T-helper 1 cell treated with Interleukin-12 subunit alpha and Interleukin-12 subunit beta and Interleukin-4 antibody, amounts not matched to agents 30 ng/mL and 1 ng/mL, for 36 hours (primary cell): ENCODE measurements around the gene APOBEC3H. TPM values are rescaled to one million over a fixed set of nuclear protein-coding genes. Genes with fewer than 3 reads are reported as not detected.

ENCODE experiments used
- intact Hi-C: fragments of 100-400 bp; cut with micrococcal nuclease; formaldehyde crosslinking; loops from one replicate; pipeline ENCODE4 v1.15.1; 2024
- total RNA-seq: library from RNA; stranded (reverse); gene quantifications from 2 replicates; pipeline ENCODE4 v1.2.3, GENCODE V29; 2022

Gene APOBEC3H
- total RNA-seq, 1 donor from 2014 or later = 25.7 TPM

DNA sequence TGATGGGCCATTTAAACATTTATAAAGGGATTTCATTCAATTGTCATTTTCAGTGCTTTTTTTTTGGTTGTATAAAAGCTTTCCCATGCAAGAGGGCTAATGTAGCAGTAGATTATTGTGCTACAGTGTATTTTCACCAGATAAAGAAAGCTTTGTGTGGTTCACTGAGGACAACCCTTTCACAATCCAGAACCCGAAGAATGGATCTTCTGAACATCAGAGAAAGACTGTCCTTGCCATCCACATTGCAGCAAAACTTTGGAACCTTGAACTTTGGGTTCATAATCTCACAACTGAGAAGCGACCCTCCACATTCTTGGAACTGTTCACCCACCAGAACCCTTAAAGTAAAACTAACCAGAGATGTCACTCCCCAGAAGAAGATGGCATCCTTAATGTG is 9.3 kb downstream of the APOBEC3H start:
- intact Hi-C loops = no loop called here

DNA sequence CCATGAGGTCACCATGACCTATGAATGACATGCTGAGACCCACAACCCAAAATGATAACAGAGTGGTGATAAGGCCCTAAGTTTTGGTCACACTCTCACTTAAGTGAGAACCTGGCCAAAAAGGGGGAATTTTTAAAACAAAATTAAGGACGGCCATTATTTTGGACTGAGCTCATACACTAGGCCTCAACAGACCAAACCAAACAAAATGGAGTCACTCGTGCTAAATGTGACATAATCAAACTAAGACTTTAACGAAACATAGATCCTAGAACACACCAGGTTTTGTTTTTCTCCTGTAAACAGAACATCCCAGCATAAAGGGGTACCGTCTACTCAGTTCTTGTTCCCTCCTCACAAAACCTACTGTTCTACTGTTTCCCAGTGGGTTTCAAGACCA is 11.4 kb downstream of the APOBEC3H start:
- intact Hi-C loops = no loop called here

- intact Hi-C loops = no loop called here
These were observed 12.3 kb downstream of the APOBEC3H start for GRCh38 chr22:39109361-39109760.

GRCh38 chr22:39110631-39111561 is 13.9 kb downstream of the APOBEC3H start:
- intact Hi-C loops = no loop called here

- intact Hi-C loops = no loop called here
These were observed 17.1 kb downstream of the APOBEC3H start for GRCh38 chr22:39114112-39114511.

- intact Hi-C loops = no loop called here
These were observed 18.5 kb downstream of the APOBEC3H start for GRCh38 chr22:39115570-39115969.

DNA sequence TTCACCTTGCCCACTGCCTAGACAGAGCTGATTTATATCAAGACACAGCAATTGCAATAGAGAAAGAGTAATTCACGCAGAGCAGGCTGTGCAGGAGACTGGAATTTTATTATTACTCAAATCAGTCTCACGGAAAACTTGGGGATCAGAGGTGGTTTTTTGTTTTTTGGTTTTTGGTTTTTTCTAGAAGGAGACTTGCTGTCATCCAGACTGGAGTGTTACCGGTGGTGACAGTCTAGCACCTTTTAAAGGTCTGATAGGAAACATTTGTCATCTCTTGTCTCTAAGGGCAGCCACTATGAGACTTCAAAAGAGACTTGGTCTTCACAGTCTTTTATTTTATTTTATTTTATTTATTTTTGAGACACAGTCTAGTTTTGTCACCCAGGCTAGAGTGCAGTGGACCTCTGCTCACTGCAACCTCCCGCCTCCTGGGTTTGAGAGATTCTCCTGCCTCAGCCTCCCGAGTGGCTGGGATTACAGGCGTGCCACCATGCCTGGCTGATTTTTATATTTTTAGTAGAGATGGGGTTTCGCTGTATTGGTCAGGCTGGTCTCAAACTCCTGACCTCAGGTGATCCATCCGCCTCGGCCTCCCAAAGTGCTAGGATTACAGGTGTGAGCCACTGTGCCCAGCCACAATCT is 19.1 kb downstream of the APOBEC3H start:
- intact Hi-C loops = loop anchor here (2.0 kb wide), 1 partner anchor 17 kb away; no protein-coding TSS in a partner anchor

DNA sequence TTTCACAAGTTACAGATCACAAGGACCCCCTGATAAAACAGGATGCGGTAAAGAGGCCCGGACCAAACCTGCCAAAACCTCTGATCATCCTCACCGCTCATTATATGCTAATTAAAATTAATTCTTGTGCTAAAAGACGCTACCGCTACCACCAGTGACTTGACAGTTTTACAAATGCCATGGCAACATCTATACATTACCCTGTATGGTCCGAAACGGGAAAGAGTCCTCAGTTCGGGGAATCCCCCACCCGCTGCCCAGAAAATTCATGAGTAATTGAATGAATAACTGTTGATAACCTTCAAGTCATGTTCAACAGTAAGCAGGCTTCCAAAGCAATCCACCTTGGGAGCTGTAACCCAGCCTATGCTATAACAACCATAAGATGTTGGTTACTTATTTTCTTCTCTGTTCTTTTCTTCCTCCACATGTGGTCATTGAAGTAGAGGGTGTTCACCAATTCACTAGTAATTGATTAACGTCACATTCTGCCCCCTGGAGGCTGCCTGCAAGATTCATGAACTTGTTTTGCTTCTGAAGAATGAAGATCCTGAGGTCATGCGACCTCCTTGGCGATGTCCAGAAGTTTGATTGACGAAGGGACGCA is 20.6 kb downstream of the APOBEC3H start:
- intact Hi-C loops = loop anchor here (1.0 to 2.0 kb wide), 7 partner anchors 19 to 247 kb away; partner anchors contain the start of gene APOBEC3G

- intact Hi-C loops = no loop called here
These were observed 23.9 kb downstream of the APOBEC3H start for GRCh38 chr22:39120983-39121382.

DNA sequence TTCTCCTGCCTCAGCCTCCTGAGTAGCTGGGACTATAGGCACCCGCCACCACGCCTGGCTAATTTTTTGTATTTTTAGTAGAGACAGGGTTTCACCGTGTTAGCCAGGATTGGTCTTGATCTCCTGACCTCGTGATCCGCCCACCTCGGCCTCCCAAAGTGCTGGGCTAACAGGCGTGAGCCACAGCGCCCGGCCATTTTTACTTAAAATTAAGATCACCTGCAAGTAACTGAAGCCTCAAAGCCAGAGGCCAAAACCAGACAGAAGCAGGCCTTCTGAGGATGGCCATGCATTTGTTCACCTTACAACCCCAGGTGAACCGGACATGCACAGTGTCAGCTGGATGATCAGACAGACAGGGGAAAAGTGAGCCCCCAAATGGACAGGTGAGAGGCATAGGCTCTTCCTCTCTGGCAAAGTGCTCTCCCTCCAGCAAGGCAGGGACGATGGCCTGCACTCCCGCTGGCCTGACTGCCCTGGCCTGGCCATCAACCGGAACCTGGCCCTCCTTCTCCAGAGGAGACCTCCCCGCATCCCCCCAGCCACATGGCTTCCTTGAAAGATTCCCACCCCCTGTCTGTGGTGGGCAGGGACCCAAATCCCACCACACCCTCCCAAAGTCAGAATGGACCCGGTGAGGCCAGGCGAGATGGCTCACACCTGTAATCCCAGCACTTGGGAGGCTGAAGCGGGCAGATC is 25.9 kb downstream of the APOBEC3H start:
- intact Hi-C loops = loop anchor here (1.0 kb wide), 3 partner anchors 21 to 116 kb away; partner anchors contain the start of gene APOBEC3C

- intact Hi-C loops = no loop called here
These were observed 26.9 kb downstream of the APOBEC3H start for GRCh38 chr22:39123751-39124581.

DNA sequence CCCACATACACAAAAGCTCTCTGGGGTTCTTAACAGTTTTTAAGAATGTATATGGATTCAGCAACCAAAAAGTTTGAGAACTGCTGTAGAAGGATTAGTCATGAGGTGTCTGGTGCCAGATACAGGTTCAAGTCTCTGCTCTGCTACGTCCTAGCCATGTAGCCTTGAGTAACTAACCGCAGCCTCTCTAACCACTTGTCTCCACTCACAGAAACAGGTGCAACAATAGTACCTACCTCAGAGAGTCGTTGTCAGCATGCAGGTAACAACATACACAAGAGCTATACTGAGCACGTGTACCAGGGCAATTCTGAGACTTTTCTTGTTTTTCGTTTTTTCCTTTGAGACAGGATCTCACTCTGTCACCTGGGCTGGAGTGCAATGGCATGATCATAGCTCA is 28.6 kb downstream of the APOBEC3H start:
- intact Hi-C loops = no loop called here

GRCh38 chr22:39128508-39128907 is 31.5 kb downstream of the APOBEC3H start:
- intact Hi-C loops = no loop called here

- intact Hi-C loops = no loop called here
These were observed 32.0 kb downstream of the APOBEC3H start for GRCh38 chr22:39129081-39129480.

GRCh38 chr22:39129746-39130145 is 32.7 kb downstream of the APOBEC3H start:
- intact Hi-C loops = no loop called here

DNA sequence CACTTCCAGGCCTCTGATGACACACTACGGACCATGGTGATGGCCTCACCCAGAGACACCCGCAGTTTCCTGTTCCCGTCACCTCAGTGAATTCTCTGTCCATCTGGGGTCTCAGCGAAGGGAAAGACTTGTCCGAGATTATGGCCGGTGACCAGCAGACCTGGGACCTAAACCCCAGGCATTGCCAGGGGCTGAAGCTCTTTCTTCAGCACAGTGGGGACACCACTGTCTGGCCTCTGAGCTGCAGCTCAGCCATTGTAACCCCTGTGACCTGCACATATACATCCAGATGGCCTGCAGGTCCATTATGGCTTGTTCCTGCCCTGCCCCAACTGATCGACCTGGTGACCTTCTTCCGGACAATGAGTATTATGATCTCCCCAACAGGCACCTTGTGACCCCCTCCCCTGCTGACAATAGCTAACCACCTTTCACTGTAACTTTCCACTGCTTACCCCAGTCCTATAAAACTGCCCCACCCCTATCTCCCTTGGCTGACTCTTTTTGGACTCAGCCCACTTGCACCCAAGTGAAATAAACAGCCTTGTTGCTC is 33.2 kb downstream of the APOBEC3H start:
- intact Hi-C loops = no loop called here

DNA sequence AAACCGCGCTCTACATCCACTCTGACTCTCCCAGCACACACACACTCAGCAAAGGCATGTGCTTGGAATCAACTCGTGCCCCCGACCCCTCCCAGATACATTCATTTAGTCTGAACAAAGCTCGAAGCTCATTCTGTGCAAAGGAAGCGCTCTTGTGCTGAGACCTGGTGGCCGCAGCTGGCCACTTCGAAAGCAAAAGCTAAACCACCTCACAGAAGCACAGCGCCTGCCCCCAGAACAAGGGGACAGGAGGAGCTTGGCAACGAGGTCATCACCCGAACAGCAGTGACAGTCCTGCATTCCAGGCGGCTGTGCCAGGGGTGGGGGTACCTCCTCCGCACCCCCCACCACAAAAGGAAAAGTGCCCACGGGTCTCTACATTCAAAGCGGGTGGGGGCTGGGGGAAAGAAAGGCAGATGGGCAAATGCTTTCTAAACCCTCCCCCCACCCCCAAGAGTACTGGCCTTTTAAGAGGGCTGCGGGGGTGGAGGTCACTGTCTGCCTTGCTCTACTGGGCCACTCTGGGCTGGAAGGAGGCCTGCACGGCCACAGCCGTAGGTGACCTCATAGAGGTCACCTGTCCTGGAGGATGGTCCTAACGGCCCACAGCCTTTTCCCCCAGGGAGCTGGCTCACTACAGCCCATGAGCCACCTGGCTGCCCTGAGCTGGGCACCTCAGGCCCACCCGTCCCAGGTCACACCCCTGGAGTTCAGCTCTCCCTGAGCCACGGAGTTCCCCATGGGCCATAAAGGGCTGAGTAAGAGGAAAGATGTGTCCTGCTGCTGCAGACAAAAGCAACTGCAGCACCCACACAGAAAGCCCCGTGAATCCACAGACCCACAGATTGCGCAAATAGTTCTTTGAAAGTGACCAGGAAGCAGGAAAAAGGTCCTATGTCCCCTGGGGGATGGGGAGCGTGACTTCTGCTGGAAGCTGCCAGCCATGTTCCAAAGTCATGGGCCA is 34.1 kb downstream of the APOBEC3H start:
- intact Hi-C loops = no loop called here

- intact Hi-C loops = no loop called here
These were observed 35.2 kb downstream of the APOBEC3H start for GRCh38 chr22:39132281-39132680.
